ENCODE measurements around the gene OR13C2. TPM values are rescaled to one million over a fixed set of nuclear protein-coding genes. Genes with fewer than 3 reads are reported as not detected.
"Not testable (repeated sequence)": the region's sequence is repeated elsewhere in the genome, so short reads cannot be mapped to it uniquely, and the experiment has no call there.

The OR13C2 gene
- not detected in 2 replicates for total RNA-seq (2014; rRNA removed; shearing (Covaris generic))
- not detected in 2 replicates for polyA plus RNA-seq (2016; fragmentation: Nextera tagmentation; extraction: Ambion mirVana)

- in situ Hi-C loops (cut with MboI); H3K27me3 ChIP-seq (replicated peaks; ENCODE audit: insufficient read depth); H3K4me2 ChIP-seq (ENCODE audit: unreplicated experiment); H2AFZ ChIP-seq; H3K4me3 ChIP-seq; H3K9ac ChIP-seq; H3K36me3 ChIP-seq (ENCODE audit: low read depth); H4K20me1 ChIP-seq (ENCODE audit: insufficient read depth); H3F3A ChIP-seq (ENCODE audit: insufficient read depth); H3K27ac ChIP-seq; H3K79me2 ChIP-seq (ENCODE audit: insufficient read depth); H3K9me3 ChIP-seq (ENCODE audit: low read depth); H3K9me2 ChIP-seq (ENCODE audit: insufficient read depth); H3K4me1 ChIP-seq (ENCODE audit: insufficient read depth); DNase-seq: not testable (repeated sequence)
- 36 to 63% methylated on average over 1 of the region's 1 CpG for WGBS, 2 experiments (ENCODE audit: low coverage in 1 of 2, low lambda C conversion rate in 2 of 2, missing lambda C conversion rate in 2 of 2)
These were observed at the start of gene OR13C2 for GRCh38 chr9:104605527-104605926. Gene OR13C2, minus strand, starts transcription at chr9:104605627. Its CDS starts 0 bp downstream, at chr9:104605627.

- no peaks in the 10 kb centered on the region for H3K9me3 ChIP-seq (ENCODE audit: low read depth)
- no peak for TF ChIP-seq EZH2phosphoT487 (IDR thresholded peaks at IDR 0.05; ENCODE audit: insufficient read depth, low read depth)
- TF ChIP-seq EZH2 (IDR thresholded peaks at IDR 0.05; ENCODE audit: insufficient read depth, poor library complexity, severe bottlenecking) = no peak
- no peak overlapping the region for H3K4me2 ChIP-seq (ENCODE audit: unreplicated experiment)
- H3K79me2 ChIP-seq (ENCODE audit: insufficient read depth) = no peaks in the 10 kb centered on the region
- no peak overlapping the region for H3K9ac ChIP-seq
- H3K9me2 ChIP-seq (ENCODE audit: insufficient read depth) = no peaks in the 10 kb centered on the region
- DNase-seq = no peak
- H3K4me1 ChIP-seq (ENCODE audit: insufficient read depth) = no peaks in the 10 kb centered on the region
- no peak overlapping the region for H2AFZ ChIP-seq
- H3K4me3 ChIP-seq = no peak overlapping the region
- no peaks in the 10 kb centered on the region for H4K20me1 ChIP-seq (ENCODE audit: insufficient read depth)
- H3K27ac ChIP-seq = no peak overlapping the region
- H3F3A ChIP-seq (ENCODE audit: insufficient read depth) = no peaks in the 10 kb centered on the region
- H3K36me3 ChIP-seq (ENCODE audit: low read depth) = no peaks in the 10 kb centered on the region
- in situ Hi-C loops (cut with MboI) = no loop called here
- H3K27me3 ChIP-seq (replicated peaks; ENCODE audit: insufficient read depth) = no peaks in the 10 kb centered on the region
These were observed 30.0 kb upstream of the OR13C2 start for GRCh38 chr9:104635456-104635855.

- Histone ChIP-seq H3K27ac (no peak overlapping the region), H3K4me3 (no peak overlapping the region), H3K9me3 (ENCODE audit: low read depth) (no peaks in the 10 kb centered on the region), H3K4me1 (ENCODE audit: insufficient read depth) (no peaks in the 10 kb centered on the region), H3K4me2 (ENCODE audit: unreplicated experiment) (no peak overlapping the region), H3K9ac (no peak overlapping the region), H3K79me2 (ENCODE audit: insufficient read depth) (no peaks in the 10 kb centered on the region), H3K36me3 (ENCODE audit: low read depth) (no peaks in the 10 kb centered on the region), H3K27me3 (replicated peaks; ENCODE audit: insufficient read depth) (no peaks in the 10 kb centered on the region), H2AFZ (no peak overlapping the region), H3F3A (ENCODE audit: insufficient read depth) (no peaks in the 10 kb centered on the region), H4K20me1 (ENCODE audit: insufficient read depth) (no peaks in the 10 kb centered on the region), H3K9me2 (ENCODE audit: insufficient read depth) (no peaks in the 10 kb centered on the region)
- no peak for TF ChIP-seq EZH2phosphoT487 (IDR thresholded peaks at IDR 0.05; ENCODE audit: insufficient read depth, low read depth)
- no peak for TF ChIP-seq EZH2 (IDR thresholded peaks at IDR 0.05; ENCODE audit: insufficient read depth, poor library complexity, severe bottlenecking)
- 76 to 80% methylated on average over 30 of the region's 30 CpGs for WGBS, 2 experiments (ENCODE audit: low coverage in 1 of 2, low lambda C conversion rate in 2 of 2, missing lambda C conversion rate in 2 of 2)
- no peak for DNase-seq
- in situ Hi-C loops (cut with MboI) = no loop called here
These were observed 28.6 kb upstream of the OR13C2 start for GRCh38 chr9:104633976-104634520.

GRCh38 chr9:104625964-104626363, 20.5 kb upstream of the OR13C2 start:
- H2AFZ ChIP-seq; H3K79me2 ChIP-seq (ENCODE audit: insufficient read depth); H3F3A ChIP-seq (ENCODE audit: insufficient read depth); H3K4me3 ChIP-seq; H3K9ac ChIP-seq; H3K9me3 ChIP-seq (ENCODE audit: low read depth); H3K27ac ChIP-seq; H3K27me3 ChIP-seq (replicated peaks; ENCODE audit: insufficient read depth); H3K4me1 ChIP-seq (ENCODE audit: insufficient read depth); H3K9me2 ChIP-seq (ENCODE audit: insufficient read depth); H3K36me3 ChIP-seq (ENCODE audit: low read depth); in situ Hi-C loops (cut with MboI); H3K4me2 ChIP-seq (ENCODE audit: unreplicated experiment); DNase-seq; H4K20me1 ChIP-seq (ENCODE audit: insufficient read depth): not testable (repeated sequence)

GRCh38 chr9:104618104-104618503, 12.7 kb upstream of the OR13C2 start, which contains the start of gene OR13C9:
Gene OR13C9, minus strand, starts transcription at chr9:104618204. Its CDS starts 0 bp downstream, at chr9:104618204.
- H3K4me3 ChIP-seq = no peak within 1 kb of the TSS

More at GRCh38 chr9:104618104-104618503, 12.7 kb upstream of the OR13C2 start, which contains the start of gene OR13C9:
- H3K27me3 ChIP-seq (replicated peaks; ENCODE audit: insufficient read depth) = no peaks in the 10 kb centered on the region
- in situ Hi-C loops (cut with MboI) = no loop called here
- no peaks in the 10 kb centered on the region for H3K36me3 ChIP-seq (ENCODE audit: low read depth)
- no peaks in the 10 kb centered on the region for H3K79me2 ChIP-seq (ENCODE audit: insufficient read depth)
- no peak for DNase-seq
- H4K20me1 ChIP-seq (ENCODE audit: insufficient read depth) = no peaks in the 10 kb centered on the region
- no peaks in the 10 kb centered on the region for H3K9me2 ChIP-seq (ENCODE audit: insufficient read depth)
- TF ChIP-seq EZH2phosphoT487 (IDR thresholded peaks at IDR 0.05; ENCODE audit: insufficient read depth, low read depth) (no peak), EZH2 (IDR thresholded peaks at IDR 0.05; ENCODE audit: insufficient read depth, poor library complexity, severe bottlenecking) (no peak)
- H3F3A ChIP-seq (ENCODE audit: insufficient read depth) = no peaks in the 10 kb centered on the region
- H3K4me1 ChIP-seq (ENCODE audit: insufficient read depth) = no peaks in the 10 kb centered on the region
- H3K9me3 ChIP-seq (ENCODE audit: low read depth) = no peaks in the 10 kb centered on the region
- H2AFZ ChIP-seq = no peak within 1 kb of the TSS
- H3K4me2 ChIP-seq (ENCODE audit: unreplicated experiment) = no peak within 1 kb of the TSS
- no peak within 1 kb of the TSS for H3K27ac ChIP-seq
- 38 to 59% methylated on average over 2 of the region's 2 CpGs for WGBS, 2 experiments (ENCODE audit: low coverage in 1 of 2, low lambda C conversion rate in 2 of 2, missing lambda C conversion rate in 2 of 2)
- H3K9ac ChIP-seq = no peak within 1 kb of the TSS
